CD4-positive, alpha-beta T cell treated with Interleukin-6 for 4 hours (primary cell): ENCODE results near the gene KCNH4.
A peak's percentile ranks its signal among the peaks of the same experiment; 100 is the strongest.

Experiments
- DNase-seq: peaks from one replicate; pipeline ENCODE4 v3.0.0-alpha.2; 2020; ENCODE audit warnings: mixed read lengths

Gene KCNH4

DNA sequence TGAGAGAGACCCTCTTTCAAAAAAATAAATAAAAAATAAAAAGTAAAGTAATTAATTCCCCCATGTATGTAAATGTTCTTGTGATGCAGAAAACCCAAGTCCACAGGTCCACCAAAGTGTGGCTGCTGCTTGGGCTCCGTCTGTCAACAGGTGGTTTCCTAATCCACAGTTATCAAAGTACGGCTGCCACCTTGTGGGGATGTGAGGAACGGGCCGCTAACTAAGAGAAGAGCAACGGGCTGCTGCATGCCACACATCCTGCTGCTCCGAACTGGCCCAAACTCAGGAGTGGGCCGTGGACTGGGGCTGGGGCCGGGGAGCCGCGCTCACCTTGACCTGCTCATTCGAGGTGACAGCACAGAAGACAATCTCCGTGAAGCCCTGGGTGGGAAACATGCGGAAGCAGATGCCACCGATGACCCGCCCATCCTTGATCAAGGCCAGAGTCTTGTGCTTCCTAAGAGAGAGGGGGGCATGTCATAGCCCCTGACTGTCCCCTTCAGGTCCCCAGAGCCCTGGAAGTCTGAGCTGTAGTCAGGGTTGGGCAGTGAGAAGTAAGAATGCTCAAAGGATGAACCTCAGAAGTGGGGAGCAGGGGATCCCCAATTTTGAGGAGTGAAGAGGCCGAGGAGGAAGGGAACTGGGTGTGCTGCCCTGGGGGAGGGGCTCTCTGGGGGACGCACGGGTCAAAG lies 64.1 kb downstream of the KCNH4 start:
- peak; percentile 87 for DNase-seq

GRCh38 chr17:42114118-42114517 lies 66.8 kb downstream of the KCNH4 start:
- DNase-seq: no peak

DNA sequence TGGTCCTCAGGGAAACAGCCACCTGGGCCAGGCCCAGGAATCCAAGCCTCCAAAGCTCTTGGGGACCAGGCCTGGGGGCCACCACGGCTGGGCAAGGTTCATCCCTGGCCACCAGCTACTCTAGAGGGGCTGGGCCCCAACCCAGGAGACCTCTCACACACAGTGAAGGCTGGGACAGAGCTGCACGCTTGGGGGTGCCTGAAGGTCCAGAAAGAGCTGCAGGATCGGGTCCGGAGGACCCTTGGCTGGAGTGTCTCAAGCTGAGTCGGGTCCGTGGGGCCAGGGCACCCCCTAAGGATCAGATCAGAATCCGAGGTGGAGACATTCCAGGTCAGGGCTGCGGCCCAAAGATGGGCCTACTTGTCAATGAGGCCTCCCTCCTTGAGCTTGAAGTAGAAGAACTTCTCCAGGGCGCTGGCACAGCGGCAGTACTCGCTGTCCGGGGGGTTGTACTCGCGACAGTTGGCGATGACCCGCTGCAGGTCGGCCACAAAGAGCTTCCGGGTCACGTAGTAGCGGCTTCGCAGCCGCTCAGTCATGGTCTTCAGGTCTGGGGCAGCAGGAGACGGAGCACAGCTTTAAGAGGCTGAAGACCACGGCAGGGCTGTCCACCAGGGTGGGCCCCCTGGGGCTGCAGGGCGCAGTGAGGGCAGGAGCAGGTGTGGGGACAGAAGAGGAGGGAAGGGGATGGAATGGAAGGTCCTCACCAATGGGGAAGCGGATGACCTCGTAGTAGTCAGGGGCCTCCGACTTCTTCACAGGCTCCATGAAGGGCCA lies 67.5 kb downstream of the KCNH4 start:
- no peak for DNase-seq

DNA sequence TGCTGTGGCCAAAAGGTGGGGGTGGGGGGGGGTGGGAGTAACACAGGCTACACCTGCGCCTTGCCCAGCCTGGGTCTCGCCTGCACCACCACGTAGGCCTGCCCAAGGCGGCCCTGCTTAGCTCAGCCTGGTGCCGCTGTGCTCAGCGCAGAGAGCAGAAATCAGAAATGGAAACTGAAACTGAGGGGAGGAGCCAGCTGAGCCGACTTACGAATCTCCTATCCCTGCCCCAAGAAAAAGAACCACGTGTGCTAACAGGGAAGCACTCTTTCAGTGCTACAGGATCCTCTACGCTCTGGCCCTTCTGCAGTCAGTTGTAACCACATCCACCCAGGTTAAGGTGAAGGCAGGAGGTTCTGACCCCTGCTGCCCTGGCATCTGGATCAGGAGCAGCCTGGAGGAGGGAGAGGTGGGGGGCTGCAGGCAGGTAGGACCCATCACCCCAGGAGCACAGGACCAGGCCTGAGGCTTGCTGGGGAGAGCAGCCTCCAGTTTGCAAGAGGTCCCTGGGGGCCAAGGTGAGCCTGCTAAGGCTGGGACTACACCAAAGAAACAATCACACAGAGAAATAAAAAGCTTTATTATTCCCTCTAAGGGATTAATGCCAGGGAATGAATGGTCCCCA lies 68.3 kb downstream of the KCNH4 start, which contains the start of gene DHX58:
TSS of gene DHX58 (minus strand) at position 163 of the 625 bp plus-strand sequence. CDS start 822 bp downstream, outside the sequence.
- DNase-seq: peak; percentile 85

DNA sequence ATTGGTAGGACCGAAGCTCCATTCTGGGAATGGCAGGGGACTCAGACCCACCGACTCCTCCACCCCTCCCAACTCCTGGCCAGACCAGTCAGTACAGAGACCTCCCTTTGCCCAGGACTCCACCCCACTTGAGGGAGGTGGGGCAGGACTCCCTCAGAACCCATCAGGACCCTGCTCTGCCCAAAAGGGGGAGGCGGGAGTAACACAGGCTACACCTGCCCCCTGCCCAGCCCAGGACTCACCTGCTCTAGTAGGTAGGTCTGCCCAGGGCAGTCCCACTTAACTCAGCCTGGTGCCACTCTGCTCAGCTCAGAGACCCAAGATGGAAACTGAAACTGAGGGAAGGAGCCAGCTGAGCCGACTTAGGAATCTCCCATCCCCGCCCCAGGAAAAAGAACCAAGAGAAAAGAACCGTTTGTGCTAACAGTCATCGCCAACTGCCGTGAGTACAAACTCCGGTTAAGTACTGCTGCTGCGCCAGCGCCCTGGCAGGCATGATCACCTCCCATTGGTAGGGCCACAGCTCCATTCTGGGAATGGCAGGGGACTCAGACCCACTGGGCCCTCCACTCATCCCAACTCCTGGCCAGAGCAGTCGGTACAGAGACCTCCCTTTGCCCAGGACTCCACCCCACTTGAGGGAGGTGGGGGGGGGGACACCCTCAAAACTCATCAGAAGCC lies 68.9 kb downstream of the KCNH4 start:
- DNase-seq: no peak

- no peak for DNase-seq
Observed at GRCh38 chr17:42111265-42111636, 69.7 kb downstream of the KCNH4 start.

- peak; percentile 15 for DNase-seq
Observed at GRCh38 chr17:42110301-42111264, 70.4 kb downstream of the KCNH4 start.

DNA sequence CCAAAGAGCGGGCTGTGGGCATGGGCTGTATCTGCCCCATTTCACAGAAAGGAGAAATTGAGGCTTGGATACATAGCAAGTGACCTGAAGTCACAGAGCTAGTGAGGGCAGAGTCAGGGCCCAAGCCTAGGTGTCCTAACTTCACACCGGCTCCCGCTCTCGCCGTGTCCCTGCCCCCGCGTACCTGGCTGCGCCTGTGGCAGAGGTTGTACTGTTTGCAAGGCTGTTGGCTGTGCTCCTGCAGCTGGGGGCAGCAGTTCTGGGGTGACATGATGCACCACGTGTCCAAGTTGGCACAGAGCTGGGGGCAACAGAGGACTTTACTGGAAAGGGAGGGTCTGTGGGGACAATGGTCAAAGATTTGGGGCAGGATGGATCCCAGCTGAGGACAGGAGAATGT lies 71.9 kb downstream of the KCNH4 start:
- DNase-seq: no peak

DNA sequence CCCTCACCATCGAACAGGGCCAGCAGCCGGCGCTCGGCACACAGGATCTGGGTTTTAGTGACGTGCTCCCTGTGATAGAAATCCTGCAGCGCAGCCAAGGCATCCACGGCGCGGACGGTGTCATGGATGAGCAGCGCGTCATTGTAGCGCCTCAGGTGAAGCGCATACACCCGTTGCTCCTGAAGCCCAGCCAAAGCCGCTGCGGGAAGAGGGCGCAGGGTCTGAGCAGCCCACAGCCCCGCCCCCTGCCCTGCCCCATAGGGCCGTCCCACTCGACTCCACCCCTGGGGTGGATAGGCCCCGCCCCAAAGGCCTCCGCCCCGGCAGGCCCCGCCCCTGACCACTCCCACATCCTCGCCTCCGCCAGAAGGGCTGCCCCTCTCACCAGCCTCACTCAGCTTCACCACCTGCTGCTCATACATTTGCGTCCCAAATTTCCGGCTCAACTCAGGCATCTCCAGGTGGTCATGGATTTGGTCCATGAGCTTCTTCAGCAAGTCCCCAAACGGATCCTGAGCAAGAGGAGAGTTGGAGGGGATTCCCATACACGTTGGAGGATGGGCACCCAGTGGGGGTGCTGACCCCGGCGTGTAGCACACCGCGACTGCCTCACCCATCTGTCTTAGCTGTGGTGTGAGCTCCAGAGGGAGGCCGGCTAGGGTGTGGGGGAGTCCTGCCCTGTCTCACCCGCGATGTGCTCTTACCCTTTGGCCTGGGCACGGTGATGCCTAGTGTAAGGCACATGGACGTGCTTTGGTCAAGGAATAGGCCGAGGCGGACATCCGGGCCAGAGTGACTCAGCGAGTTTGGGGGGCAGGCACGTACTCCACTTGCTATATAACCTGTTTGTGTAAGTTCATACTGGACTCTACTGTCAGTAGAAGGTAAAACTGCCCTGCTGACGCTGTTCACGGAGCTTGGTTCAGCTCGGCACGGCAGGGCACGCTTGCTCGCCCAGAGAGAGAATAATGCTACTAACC lies 73.1 kb downstream of the KCNH4 start:
- DNase-seq: peak; percentile 94

DNA sequence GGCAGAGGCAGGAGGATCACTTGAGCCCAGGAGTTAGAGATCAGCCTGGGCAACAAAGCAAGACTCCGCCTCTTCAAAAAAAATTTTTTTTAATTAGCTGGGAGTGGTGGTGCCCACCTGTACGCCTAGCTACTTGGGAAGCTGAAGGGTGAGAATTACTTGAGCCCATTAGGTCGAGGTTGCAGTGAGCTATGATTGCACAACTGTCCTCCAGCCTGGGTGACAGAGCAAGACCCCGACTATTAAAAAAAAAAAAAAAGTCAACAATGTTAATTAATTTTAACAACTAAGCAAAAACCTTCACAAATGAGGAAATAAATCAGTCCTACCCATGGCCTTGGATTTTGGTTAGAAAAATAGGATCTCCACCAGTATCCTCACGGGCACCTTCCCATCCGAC lies 73.8 kb downstream of the KCNH4 start:
- no peak for DNase-seq
